NCI-H1417 treated with DMSO at 0.1 percent for 48 hours (cell line): ENCODE data around the gene SLC7A1.

Experiments
- DNase-seq: peaks from one replicate; lab custom pipeline; 2025; lab: John Stamatoyannopoulos, UW

The SLC7A1 gene

DNA sequence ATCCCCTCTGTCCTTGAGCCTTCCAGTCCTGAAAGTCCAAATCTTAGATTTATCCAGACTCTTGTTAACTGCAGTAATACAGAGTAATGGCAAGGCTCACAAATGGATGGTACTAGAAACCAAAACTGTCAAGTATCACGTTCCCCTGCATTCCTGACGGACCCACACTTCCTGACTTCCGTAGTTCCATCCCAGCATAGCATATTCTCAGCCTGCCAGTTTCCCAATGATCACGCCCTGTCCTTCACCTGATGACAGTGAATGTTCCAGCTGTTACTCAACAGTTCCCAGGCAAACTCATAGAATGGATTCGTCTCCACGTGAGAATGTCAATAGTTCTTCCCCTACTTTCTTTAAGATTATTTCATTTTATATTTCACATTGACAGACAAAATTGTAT lies 33.6 kb downstream of the SLC7A1 start:
- no peak for DNase-seq

- DNase-seq = no peak
Observed at GRCh38 chr13:29556742-29557141, 38.7 kb downstream of the SLC7A1 start.

- DNase-seq = no peak
Observed at GRCh38 chr13:29551214-29551613, 44.3 kb downstream of the SLC7A1 start.

GRCh38 chr13:29550430-29550988 lies 45.0 kb downstream of the SLC7A1 start:
- no peak for DNase-seq

GRCh38 chr13:29548722-29549121 lies 46.8 kb downstream of the SLC7A1 start:
- DNase-seq = no peak

GRCh38 chr13:29547153-29547552 lies 48.3 kb downstream of the SLC7A1 start:
- DNase-seq = no peak

DNA sequence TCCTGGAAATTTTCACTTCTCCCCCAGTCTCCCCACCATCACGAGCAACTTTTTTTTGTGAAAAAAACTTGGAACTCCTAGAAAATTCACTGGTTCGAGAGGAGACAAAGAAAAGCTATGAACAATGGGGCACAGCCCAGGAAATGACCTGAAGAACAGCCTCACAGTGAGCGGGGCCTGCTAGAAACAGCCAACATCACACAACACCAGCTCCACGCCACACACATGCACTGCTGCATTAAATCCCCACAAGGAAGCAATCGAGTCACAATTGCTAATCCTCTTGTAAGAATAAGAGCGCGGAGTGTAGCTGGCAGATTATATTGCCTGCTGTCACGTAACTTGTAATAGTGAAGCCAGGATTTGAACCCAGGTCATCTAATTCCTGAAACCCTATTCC lies 48.8 kb downstream of the SLC7A1 start:
- no peak for DNase-seq

GRCh38 chr13:29545988-29546387 lies 49.5 kb downstream of the SLC7A1 start:
- no peak for DNase-seq

DNA sequence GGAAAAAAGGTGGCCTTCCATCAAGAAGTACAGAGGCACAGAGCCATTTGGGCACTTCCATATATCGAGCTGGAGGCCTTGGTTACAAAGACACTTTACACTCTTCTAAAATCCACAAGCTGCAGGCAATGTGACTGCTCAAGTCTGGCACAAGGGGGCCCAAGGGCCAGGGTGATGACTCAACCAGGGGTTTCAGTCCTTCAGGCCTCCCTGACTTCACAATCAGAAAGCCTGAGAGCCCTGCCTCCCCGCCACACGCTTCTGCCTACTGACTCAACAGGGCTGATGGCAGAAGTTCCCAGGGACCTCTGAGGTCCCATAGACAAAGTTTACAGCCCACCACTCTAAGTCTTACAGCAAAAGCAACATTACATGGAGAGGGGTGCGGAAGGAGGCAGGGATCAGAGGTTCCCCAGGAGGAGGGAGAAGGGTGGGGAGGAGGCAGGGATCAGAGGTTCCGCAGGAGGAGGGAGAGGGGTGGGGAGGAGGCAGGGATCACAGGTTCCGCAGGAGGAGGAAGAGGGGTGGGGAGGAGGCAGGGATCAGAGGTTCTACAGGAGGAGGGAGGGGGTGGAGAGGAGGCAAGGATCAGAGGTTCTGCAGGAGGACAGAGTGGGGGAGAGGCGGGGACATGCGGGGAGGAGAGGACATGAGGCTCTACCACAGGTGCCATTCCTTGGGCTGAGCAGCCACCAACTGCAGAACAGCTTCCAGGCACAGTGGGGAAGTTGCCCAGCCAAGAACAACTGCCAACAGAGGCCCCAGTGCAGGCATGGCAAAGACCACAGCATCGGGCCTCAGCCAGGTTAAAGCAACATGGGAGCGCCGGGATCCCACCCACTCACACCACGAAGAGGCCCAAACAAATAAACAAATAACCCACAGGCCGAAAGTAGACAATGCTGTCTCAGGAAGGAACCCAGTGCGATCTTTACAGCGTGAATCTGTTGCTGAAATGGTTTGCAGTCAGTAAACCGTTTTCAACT lies 52.0 kb downstream of the SLC7A1 start:
- DNase-seq = no peak

DNA sequence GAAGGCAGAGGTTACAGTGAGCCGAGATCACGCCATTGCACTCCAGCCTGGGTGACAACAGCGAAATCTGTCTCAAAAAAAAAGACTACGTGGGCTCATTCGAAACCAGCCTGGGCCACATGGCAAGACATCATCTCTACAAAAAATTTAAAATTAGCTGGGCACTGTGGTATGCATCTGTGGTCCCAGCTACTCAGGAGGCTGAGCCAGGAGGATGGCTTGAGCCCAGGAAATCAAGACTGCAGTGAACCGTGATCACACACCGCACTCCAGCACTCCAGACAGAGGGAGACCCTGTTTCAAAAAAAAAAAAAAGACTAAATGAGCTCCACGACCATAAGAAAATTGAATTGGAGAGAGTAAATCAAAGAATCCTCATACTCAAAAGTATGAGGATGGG lies 53.1 kb downstream of the SLC7A1 start:
- no peak for DNase-seq

DNA sequence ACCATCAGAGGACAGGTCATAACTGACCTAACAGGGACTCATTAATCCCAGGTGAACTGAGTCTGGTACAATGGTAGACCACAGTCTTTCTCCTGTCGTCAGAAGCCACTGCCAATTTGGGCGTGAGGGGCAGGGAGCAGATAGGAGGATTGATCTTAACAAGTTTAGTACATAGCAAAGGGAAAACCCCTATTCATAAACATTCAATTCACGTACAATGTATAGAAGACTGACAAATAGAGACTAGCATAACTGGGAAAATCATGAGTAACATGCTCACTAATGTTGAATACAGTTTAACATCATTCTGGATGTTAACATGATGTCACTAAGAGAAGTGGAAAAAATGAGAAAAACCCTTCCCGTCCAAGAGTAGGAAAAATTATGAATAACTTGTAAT lies 54.1 kb downstream of the SLC7A1 start:
- DNase-seq = no peak

DNA sequence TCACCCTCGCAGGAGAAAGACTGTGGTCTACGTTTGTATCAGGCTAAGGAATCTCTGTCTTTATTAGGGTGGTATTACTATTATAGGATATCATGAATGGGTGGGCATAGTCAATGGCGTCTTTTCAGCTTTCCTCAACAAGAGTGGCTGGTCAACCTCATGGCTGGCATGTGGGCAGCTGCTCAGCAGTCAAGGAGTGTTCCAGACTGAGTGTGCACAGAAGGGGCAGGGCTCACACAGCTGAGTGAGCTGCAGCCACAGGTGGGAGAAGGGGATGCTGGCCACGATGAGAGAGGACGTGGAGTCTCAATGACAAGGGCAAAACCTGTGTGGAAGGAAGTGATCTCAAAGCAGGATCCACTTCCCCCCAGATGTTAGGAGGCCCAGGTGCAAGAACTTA lies 54.7 kb downstream of the SLC7A1 start:
- no peak for DNase-seq

- DNase-seq = no peak
Observed at GRCh38 chr13:29540334-29540733, 55.2 kb downstream of the SLC7A1 start.

DNA sequence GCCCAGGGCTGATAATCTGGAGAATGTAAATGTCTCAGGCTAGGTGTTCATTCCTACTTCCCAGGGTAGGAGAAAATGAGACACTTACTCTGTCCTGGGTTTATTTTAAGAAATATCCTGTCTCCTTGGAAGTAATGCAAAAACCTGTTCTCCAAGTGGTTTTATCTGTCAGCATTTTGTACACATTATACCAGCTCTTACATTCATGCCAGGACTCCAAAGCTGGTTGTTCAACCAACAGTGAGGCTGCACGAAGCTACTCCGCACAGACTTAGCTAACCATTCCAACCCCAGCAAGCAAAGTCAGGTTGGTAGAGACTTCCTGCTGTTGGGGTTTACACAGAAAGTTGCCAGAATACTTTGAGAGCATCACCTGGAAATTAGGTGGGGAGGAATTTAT lies 55.6 kb downstream of the SLC7A1 start:
- DNase-seq = no peak

- no peak for DNase-seq
Observed at GRCh38 chr13:29538652-29539040, 56.8 kb downstream of the SLC7A1 start.

GRCh38 chr13:29537736-29538651 lies 57.5 kb downstream of the SLC7A1 start:
- DNase-seq = no peak

GRCh38 chr13:29536853-29537252 lies 58.6 kb downstream of the SLC7A1 start:
- no peak for DNase-seq

- no peak for DNase-seq
Observed at GRCh38 chr13:29535663-29536655, 59.5 kb downstream of the SLC7A1 start.

GRCh38 chr13:29534083-29534482 lies 61.4 kb downstream of the SLC7A1 start:
- no peak for DNase-seq

DNA sequence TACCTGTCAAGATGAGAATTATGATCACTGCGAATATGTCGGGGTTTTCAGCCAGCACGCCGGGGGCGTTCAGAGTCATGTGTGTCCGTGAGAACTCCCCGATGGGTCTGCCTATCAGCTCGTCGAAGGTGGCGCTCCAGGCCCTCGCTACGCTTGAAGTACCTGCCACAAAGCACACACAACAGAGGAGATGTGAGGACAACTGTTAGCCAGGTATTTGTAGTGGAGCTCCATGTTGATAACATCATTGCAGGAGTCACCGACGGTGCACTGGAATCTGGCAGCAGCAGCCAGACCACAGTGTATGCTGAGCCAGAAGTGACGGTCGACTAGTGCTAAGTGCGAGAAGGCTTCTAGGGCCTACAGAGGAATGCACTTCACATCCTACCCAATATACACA lies 62.7 kb downstream of the SLC7A1 start:
- DNase-seq = no peak

DNA sequence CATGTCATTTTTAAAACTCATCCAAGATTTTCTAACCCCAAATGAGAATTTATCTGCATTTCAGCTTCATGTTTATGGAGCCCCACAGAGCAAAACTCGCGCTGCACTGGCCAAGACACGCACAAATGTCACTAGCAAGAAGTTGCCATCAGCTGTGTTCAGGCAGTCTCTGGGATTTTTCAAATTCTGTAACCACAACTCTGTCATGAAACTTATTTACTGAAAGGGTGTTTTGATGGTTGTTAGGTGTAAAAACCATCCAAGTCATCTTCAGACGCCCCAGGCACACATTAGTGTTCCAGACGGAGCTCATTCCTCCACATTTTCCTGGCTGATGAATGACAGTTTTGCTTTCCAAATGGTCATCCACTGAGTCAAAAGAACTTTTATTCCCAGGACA lies 63.4 kb downstream of the SLC7A1 start:
- DNase-seq = no peak
